Measurements from ENCODE around the gene CHTF18.
"Not testable (repeated sequence)": the region's sequence is repeated elsewhere in the genome, so short reads cannot be mapped to it uniquely, and the experiment has no call there.

GRCh38 chr16:776298-776697 is 12.1 kb upstream of the CHTF18 start:
- TF ChIP-seq CTCF (IDR thresholded peaks at IDR 0.05; ENCODE audit: low read depth, low read length, poor library complexity, severe bottlenecking); EZH2phosphoT487 (IDR thresholded peaks at IDR 0.05; ENCODE audit: borderline replicate concordance, low read length): not testable (repeated sequence)
